ENCODE results near the gene ENO1.

ENO1 gene

DNA sequence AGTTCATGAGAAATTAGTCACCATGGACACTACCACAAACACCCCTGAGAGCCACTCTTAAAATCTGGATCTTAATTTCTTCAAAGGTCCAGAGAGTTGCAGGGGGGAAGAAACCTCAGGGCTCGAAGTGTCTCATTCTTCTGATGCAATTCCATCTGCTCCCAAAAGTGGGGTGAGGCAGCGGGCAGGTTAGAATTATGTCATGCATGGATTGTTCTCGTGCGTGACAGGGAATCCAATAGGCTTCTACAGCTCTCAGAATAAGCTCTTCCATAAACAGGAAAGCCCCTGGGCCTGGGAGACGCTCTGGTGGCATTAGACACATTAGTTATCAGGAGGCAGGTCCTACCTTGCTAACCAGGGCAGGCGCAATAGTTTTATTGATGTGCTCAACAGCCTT is 8.4 kb downstream of the ENO1 start:
- DNase-seq, result no peak

DNA sequence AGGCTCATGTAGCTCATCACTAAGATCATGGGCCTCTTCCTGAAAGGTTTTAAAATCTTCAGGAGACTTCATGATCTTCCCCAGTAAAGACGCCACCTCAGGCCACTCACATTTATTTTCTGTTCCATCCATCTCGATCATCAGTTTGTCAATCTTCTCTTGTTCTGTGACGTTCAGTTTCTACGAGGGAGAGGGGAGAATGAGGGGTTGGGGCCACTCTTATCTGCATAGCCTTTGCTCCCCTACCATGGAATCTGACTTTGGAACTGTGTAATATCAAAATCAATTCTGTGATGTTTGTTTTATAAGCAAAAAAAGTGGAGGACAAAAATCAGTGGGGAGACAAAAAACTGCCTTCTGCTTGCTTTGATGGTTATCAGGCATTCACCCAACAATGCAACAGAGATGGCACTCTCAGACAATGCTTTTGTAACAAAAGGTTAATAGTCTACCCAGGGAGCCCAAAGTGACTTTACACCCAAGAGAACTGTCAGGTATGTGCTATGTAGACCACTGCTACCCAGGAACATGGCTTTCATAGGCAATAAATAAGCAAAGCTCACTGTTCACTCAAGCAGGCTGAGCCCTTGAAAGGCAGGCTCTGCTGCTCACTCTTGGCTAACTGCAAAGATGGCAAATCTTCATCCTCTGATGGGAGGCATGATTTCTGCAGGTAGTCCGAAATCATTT is 10.5 kb downstream of the ENO1 start:
- DNase-seq, result no peak

DNA sequence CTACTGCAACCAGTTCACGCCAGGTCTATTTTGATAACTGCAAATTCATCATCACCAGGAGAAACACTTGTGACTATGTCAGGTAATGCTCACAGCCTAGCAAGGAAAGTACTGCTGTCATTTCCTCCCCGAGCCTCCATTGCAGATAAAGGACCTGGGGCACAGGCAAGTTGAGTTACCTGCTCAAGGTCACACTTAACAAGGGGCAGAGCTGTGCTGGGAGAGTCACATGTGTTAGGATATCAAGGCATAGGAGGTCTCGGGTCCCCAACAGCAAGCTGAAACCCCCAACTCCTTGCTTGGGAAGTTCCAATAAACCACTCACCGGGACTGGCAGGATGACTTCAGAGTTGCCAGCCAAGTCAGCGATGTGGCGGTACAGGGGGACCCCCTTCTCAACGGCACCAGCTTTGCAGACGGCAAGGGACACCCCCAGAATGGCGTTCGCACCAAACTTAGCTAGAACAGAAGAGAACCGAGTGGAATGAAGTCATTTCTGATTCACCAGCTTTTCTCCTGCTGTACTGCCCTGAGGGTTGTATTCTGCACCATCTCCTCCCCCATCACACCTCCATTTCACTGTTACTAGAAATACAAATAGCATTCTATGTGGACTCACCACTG is 11.6 kb downstream of the ENO1 start:
- DNase-seq, result no peak

DNA sequence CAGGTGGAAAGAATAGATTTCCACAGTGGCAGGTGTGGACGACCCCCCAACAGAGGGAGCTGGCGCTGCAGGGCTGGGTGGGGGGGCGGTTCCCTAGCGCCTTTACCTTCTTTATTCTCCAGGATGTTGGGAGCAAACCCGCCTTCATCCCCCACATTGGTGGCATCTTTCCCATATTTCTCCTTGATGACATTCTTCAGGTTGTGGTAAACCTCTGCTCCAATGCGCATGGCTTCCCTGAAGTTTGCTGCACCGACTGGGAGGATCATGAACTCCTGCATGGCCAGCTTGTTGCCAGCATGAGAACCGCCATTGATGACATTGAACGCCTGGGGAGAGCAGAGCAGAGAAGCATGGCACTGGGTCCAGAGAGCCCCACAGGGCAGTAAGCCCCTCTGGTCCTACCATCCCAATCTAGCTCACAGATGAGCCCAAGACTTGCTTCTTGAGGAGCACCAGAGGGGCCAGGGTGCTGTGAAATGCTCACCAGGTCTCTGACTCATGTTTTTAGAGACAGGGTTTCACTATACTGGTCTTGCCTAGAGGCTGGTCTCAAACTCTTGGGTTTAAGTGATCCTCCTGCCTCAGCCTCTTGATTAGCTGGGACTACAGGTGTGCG is 12.2 kb downstream of the ENO1 start:
- DNase-seq, result no peak

DNA sequence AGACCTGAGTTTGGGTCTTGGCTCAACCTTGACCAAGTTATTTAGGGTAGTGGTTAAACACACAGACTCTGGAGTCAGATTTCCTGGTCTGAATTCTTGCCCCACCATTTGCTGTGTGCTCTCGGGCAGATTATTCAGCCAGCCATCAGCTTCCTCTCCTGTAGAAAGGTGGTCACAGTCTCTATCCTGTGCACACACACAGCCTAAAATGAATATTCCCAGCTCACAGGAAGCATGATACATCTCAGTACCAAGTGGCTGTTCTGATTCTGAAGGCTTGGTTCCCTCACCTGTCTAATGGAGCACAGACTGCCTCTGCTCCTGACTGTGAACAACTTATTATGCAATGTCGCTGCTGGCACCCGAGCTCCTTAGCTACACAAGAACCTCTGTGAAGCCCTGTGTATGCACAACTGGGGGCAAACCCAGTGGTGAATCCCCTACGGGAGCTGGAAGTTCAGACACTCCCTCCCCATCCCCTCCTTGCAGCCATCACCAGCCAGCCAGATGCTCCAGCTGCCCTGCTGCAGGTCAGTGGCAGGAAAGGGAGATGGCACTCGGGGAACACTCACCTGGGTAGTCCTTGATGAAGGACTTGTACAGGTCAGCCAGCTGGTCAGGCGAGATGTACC is 13.7 kb downstream of the ENO1 start:
- DNase-seq, result no peak

DNA sequence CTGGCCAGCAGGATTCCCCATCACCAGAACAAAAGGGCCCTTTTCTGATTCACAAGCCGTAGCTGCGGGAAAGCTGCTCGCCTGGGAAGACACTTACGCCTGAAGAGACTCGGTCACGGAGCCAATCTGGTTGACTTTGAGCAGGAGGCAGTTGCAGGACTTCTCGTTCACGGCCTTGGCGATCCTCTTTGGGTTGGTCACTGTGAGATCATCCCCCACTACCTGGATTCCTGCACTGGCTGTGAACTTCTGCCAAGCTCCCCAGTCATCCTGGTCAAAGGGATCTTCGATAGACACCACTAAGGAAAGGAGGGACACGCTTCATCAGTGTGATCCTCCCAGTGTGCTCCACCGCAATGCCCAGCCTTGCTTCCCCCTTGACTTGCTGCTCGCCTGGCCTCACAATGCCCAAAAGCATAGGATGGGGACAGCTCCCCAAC is 14.7 kb downstream of the ENO1 start:
- no peak for DNase-seq

DNA sequence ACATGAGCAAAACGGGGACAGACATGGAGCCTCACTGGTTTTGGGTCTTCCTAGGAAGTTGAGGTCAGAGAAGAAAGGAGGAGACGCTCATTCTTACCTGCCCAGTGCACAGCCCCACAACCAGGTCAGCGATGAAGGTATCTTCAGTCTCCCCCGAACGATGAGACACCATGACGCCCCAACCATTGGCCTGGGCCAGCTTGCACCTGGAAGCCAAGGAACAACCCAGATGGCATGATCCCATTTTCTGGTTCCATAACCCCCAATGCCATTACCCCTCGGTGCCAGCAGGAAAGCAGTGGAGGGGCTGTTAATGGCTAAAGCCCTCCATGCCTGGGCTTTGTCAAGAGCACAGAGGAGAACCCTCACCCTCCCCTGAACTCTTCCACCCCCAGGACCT is 15.3 kb downstream of the ENO1 start:
- DNase-seq, result no peak

DNA sequence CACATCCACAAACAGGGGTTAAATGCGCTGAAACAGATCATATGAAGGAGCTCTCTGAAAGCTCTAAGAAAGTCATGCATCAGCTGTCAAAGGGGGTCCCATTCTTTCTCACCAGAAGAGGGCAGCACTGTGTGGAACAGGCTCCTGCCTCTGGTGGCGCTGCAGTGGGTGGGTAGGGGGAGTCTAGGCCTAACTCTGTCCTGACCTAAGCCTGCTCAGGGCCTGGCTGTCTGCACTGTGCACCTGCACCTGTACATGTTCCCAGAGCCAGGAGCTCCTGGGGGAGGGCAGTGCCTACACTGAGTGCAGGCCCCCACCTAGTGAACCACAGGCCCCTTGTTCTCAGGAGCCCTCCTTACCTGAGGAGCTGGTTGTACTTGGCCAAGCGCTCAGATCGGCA is 16.0 kb downstream of the ENO1 start:
- peak; percentile 5 for DNase-seq

DNA sequence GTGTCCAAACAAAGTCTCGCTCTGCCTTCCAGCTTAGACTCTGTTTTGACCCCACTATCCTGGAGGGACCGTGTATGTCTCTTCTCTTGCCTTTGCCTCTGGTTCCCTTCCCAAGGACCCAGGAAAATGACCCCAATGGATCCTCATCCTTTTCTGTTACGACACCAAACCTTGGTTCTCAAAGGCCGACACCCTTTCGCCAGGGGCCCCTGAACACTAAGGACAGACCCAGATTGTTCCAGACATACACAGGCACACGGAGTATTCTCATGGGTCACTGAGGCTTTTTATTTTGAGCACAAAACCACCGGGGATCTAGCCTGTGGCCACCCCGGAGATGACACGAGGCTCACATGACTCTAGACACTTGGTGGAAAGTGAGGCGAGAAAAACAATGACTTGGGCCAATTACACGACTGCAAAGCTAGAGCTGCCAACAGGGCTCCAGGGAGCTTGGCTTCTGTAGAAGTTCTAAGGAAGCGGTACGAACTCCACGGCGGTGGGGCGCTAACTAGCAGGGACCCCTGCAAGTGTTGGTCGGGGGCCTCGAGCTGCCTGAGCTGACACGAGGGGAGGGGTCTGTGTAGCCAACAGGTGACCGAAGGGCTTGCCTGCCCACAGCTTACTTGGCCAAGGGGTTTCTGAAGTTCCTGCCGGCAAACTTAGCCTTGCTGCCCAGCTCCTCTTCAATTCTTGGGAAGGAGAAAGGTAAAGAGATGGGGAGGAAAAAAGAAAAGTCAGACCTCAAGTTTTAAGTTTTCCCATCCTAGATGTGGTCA is 17.6 kb downstream of the ENO1 start:
- DNase-seq, result no peak

DNA sequence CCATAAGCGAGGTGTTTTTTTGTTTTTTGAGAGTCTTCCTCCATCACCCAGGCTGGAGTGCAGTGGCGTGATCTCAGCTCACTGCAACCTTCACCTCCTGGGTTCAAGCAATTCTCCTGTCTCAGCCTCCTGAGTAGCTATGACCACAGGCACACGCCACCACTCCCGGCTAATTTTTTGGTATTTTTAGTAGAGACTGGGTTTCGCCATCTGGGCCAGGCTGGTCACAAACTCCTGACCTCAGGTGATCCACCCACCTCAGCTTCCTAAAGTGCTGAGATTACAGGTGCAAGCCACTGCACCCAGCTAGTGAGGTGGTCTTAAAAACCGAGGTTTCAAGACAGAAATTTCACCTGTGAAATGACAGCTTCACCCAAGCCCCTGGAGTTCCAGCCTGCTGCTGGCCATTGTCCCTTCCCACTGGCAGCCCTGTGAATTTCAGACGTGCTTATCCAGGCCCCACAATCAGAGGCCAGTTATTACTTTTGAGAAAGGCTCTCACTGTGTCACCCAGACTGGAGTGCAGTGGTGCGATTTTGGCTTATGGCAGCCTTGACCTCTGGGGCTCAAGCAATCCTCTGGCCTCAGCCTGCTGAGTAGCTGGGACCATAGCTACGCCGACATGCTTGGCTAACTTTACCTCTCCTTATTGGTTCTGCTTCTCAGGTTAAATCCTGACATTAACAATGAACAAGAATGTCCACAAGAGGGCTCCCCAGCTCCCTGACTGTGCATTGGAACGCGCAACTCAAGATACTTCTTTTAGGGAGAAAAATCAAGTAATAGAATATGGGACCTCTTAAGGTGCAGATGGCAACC is 19.4 kb downstream of the ENO1 start:
- peak; percentile 28 for DNase-seq

DNA sequence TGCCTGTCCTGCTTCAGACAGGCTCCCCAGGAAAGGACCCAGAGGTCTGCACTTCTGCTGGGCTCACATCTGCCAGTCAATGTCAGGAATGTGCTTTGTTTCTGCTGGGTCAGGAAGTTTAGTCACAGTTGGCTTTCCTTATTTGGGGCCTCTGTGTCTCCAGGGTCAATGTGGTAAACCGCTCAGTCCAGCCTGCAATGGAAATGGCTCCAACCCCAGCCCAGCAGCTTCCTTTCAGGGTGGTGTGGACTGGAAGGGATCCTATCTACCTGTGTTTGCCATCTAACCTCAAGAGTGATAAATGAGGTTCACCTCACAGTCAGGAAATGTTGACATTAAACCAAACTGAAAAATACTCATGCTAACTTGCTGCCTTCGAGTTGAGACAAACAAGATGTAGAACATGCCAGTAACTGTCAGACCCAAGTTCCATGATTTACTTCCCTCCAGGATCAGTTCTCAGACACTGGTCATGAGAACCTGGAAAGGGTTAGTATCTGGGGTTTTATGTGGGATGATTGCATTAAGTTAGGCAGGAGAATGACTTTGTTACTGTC is 20.3 kb downstream of the ENO1 start:
- no peak for DNase-seq

DNA sequence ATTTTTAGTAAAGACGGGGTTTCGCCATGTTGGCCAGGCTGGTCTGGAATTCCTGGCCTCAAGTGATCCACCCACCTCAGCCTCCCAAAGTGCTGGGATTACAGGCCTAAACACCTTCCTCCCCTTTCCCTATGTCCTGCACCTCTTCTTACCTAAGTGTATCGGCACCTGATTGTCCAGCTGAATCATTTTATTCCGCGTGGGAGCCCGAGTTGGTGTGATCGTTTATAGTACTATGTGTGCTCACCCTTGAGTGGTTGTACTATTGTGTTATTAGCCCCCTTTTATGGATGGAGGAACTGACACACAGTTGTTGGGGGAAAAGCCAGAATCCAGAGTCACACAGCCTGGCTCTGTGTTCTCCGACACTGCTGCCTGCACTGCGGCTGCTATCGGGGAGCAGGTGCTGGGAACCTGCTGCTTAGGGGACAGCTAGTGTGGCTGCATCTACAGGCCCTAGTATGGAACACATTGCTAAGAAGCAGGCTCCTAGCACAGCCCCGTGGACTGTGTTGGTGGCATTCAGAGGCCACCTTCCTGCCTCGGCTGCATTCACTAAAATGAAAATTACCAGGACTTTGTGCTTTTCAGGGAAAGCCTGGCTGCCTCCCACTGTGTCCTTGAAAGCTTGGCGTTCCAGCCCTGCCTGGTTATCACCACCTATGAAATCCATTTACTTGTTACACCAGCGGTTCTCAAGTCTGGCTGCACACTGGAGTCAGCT is 21.6 kb downstream of the ENO1 start:
- DNase-seq, result no peak

DNA sequence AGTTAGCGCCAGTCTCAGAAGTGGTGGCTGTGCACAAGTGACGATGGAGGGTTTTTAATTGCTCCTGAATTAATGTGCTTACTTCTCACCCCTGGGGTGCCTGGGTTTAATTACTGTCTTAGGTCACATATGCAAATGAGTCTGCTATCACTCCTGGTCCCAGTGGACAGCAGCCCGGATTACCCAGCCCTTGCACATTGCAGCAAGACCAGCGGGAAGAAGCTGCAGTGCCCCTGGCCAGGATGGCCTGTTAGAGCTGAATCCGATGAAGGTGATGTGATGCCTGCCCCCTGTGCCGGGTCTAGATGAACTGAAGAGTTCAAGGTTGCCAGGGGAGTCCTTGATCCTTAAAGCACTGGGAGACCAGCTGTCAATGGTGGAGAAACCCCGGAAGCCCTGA is 24.2 kb downstream of the ENO1 start:
- no peak for DNase-seq

DNA sequence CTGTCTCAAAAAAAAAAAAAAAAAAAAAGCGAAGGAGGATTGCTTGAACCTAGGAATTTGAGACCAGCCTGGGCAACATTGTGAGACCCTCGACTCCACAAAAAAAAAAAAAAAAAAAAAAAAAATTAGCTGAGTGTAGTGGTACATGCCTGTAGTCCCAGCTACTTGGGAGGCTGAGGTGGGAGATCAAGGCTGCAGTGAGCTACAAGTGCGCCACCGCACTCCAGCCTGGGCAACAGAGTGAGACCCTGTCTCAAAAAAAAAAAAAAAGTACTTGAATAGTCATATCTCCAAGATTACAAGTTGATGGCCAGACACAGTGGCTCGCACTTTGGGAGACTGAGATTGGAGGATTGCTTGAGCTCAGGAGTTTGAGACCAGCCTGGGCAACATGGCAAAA is 27.4 kb downstream of the ENO1 start:
- no peak for DNase-seq

DNA sequence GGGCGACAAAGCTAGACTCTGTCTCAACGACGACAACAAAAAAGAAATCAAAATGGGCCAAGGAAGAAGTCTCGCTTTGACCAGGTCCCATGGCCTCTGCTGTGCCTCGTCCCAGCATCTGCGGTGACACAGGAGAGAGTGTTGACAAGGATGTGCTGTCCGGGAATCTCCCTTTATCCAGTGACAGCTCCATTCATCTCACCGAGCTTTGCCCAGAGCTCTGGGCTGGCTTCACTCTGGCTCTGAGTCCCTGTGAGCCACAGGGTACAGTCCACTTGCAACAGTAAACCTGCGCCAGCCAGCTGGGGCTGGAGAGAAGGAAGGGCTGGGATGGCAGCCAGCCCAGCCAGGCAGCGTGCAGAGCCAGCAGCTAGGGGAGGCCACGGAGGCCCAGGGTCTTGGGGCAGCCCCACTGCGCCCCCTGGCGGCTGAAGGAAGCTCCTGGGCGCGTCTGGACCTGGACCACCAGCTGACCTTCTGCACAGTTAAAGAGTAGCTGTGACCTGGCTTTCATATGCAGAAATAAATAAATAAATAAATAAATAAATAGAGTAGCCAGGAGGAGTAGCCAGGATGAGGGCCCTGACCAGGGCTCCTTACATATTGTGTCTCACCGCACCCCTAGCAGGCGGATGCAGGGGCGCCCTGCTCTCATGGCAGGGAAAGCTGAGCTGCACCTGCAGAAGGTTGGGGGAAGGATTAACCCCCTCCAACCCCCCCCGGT is 29.7 kb downstream of the ENO1 start:
- DNase-seq, result peak; percentile 93

DNA sequence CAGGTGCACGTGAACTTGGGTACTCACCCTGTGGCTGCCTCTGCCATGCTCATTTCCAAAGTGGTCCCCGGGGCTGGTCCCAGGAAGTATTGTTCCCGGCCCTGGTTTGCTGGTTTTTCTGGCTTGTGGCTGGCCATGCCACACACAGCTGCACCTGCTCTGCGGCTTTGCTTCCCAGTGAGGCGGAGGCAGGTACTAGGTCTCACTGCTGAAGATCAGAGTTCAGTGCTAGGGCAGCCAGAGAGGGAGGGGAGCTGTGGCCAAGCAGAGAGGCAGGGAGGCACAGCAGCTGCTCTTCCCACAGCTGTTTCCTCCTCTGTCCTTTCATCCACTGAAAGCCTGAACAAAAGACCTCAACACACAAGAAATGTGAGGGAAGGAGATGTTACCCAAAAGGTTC is 30.5 kb downstream of the ENO1 start:
- peak; percentile 14 for DNase-seq

DNA sequence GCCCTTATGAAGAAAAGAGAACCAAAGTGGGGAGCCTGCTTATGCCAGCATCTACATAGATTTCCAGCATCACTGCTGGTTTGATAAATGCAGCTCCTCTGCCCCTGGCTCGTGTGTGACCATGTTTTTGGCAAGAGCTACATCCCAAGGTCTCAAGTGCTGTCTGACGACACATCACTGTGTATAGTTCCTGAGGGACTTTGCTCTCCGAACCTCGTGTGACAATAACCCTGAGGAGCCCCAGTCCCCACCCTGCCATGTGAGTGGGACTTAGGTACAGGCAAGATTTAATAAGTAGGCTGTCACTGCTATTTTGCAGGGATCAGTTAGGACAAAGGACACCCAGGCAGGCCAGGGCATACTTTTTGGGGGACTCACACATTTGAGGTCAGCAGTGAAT is 32.2 kb downstream of the ENO1 start:
- DNase-seq, result no peak

DNA sequence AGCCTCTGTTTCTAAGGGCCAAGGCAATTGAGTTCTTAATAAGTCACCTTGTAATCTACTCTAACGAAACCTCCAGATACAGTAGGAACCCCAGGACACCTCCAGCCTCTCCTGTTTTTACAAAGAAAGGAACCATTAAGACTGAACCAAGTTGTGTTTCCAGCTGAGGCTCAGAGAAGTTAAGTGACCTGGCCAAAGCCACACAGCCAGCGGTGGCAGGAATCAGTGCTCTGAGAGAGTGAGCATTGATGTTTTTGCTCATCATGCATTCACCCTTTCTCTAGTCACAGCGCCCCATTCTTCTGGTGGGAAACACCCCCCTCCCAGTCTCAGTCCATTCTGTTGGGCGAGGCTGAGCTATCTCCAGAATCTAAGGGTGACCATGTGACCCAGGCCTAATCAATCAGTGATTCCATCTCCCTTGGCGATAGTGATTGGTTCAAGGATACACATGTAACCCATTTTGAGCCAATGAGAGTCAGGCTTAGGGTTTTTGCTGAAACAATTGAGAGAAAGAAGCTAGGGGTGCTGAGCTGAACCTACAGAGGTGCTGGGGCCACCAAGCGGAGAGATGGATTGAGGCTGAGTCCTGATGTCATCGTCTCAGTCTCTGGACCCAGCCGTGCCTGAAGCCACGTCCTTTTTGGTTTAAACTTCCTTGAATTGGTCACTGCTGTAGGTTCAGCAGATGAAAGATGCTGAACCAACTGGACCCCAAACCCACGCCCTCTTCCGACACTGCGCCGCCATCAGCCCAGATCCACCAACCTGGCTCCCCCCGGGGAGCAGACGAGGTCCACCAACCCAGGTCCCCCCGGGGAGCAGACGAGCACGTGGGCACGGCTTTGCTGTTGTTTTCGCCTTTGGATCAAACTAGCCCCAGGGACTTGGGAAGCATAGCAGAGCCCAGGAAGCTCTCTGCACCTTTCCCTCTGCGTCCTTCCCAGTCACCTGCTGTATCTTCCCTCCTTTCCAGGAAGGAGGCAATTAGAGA is 33.1 kb downstream of the ENO1 start:
- no peak for DNase-seq

DNA sequence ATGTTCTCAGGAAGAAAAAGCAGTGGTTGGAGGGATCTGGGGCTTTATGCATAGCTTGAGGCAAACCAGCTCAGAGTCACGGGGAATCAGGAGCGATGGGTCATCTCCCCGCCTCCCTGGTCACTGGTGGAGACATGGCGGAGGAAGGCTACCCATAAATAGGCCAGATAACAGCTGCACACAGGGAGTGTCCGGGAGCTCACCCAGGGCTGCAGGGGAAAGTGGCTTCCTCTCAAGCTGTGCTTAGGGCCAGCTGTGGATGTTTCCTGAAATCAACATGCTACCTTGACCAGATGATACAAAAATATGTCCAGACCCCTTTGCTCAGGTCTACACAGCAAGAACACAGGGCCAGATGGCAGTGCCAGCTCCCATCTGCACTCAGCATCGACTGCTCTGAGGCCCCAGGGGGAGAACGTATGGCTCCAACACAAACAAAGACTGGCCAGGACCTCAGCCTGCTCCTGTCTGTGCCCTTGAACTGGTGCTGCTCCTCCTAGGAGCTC is 33.9 kb downstream of the ENO1 start:
- no peak for DNase-seq
